Measurements from ENCODE around the gene GABRD.

DNA sequence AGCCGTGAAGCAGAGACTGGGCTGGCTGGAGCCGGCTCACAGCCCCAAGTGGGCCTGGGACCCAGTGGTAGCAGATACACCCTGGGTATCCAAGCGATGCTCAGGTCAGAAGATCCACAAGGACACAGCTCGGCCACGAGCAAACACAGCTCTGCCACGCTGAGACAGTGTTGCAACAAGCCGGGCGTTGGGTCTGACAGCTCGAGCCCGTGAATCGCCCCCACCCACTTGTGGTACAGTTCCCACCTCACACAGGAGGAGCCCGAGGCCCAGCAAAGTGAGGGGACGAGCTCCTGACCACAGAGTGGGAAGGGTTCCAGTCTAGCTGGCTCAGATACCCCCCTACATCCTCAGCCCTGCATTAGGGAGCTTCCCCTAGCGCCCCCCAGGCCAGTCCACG lies 22.2 kb downstream of the GABRD start:
- TF ChIP-seq, protein P1, sequence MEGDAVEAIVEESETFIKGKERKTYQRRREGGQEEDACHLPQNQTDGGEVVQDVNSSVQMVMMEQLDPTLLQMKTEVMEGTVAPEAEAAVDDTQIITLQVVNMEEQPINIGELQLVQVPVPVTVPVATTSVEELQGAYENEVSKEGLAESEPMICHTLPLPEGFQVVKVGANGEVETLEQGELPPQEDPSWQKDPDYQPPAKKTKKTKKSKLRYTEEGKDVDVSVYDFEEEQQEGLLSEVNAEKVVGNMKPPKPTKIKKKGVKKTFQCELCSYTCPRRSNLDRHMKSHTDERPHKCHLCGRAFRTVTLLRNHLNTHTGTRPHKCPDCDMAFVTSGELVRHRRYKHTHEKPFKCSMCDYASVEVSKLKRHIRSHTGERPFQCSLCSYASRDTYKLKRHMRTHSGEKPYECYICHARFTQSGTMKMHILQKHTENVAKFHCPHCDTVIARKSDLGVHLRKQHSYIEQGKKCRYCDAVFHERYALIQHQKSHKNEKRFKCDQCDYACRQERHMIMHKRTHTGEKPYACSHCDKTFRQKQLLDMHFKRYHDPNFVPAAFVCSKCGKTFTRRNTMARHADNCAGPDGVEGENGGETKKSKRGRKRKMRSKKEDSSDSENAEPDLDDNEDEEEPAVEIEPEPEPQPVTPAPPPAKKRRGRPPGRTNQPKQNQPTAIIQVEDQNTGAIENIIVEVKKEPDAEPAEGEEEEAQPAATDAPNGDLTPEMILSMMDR (IDR thresholded peaks at IDR 0.05 in 8 of 11, conservative IDR thresholded peaks at IDR 0.05 in 3 of 11), result no peak
- TF ChIP-seq POLR2AphosphoS5 (IDR thresholded peaks at IDR 0.05), result no peak
- no peak for TF ChIP-seq POLR2A (IDR thresholded peaks at IDR 0.05)
